ENCODE data around the gene SAMD4B.

Gene SAMD4B

GRCh38 chr19:39405958-39406655 is 63.9 kb downstream of the SAMD4B start:
- peak; percentile 77 for FAIRE-seq
- DNase-seq (ENCODE audit: extremely low spot score, insufficient read length, low read depth), result no peak

- DNase-seq (ENCODE audit: extremely low spot score, insufficient read length, low read depth) (no peak), FAIRE-seq (no peak)
These were observed 64.6 kb downstream of the SAMD4B start, which contains the start of gene ZFP36 for GRCh38 chr19:39406656-39407409. TSS of gene ZFP36 (plus strand) at chr19:39406847. CDS start at chr19:39406905, 58 bp downstream.

GRCh38 chr19:39407410-39407659 is 65.1 kb downstream of the SAMD4B start:
- DNase-seq (ENCODE audit: extremely low spot score, insufficient read length, low read depth) (no peak), FAIRE-seq (no peak)

GRCh38 chr19:39407660-39408391 is 65.6 kb downstream of the SAMD4B start:
- DNase-seq (ENCODE audit: extremely low spot score, insufficient read length, low read depth), result no peak

GRCh38 chr19:39408392-39409207 is 66.4 kb downstream of the SAMD4B start:
- DNase-seq (ENCODE audit: extremely low spot score, insufficient read length, low read depth) (no peak), FAIRE-seq (no peak)

More at GRCh38 chr19:39407660-39408391, 65.6 kb downstream of the SAMD4B start:
- FAIRE-seq, result no peak

GRCh38 chr19:39409208-39410016 is 67.2 kb downstream of the SAMD4B start:
- FAIRE-seq, result peak; percentile 60
- no peak for DNase-seq (ENCODE audit: extremely low spot score, insufficient read length, low read depth)

GRCh38 chr19:39410017-39410830 is 68.0 kb downstream of the SAMD4B start:
- no peak for DNase-seq (ENCODE audit: extremely low spot score, insufficient read length, low read depth)
- FAIRE-seq, result peak; percentile 87

- FAIRE-seq (no peak), DNase-seq (ENCODE audit: extremely low spot score, insufficient read length, low read depth) (no peak)
These were observed 68.5 kb downstream of the SAMD4B start for GRCh38 chr19:39410831-39411080.

- DNase-seq (ENCODE audit: extremely low spot score, insufficient read length, low read depth), result no peak
These were observed 69.0 kb downstream of the SAMD4B start for GRCh38 chr19:39411081-39411831.

GRCh38 chr19:39411832-39412099 is 69.5 kb downstream of the SAMD4B start:
- DNase-seq (ENCODE audit: extremely low spot score, insufficient read length, low read depth) (no peak), FAIRE-seq (no peak)

More at GRCh38 chr19:39411081-39411831, 69.0 kb downstream of the SAMD4B start:
- no peak for FAIRE-seq

- FAIRE-seq (peak; percentile 97), DNase-seq (ENCODE audit: extremely low spot score, insufficient read length, low read depth) (peak; percentile 96)
These were observed 70.1 kb downstream of the SAMD4B start, which contains the start of gene PLEKHG2 for GRCh38 chr19:39412100-39412866. TSS of gene PLEKHG2 (plus strand) at chr19:39412669. CDS start at chr19:39414087, 1,418 bp downstream.

GRCh38 chr19:39412867-39413271 is 70.6 kb downstream of the SAMD4B start:
- FAIRE-seq (no peak), DNase-seq (ENCODE audit: extremely low spot score, insufficient read length, low read depth) (no peak)

- no peak for DNase-seq (ENCODE audit: extremely low spot score, insufficient read length, low read depth)
- no peak for FAIRE-seq
These were observed 71.2 kb downstream of the SAMD4B start for GRCh38 chr19:39413272-39413910.

GRCh38 chr19:39413911-39414608 is 71.8 kb downstream of the SAMD4B start:
- FAIRE-seq (no peak), DNase-seq (ENCODE audit: extremely low spot score, insufficient read length, low read depth) (no peak)

GRCh38 chr19:39415111-39416046 is 73.2 kb downstream of the SAMD4B start:
- DNase-seq (ENCODE audit: extremely low spot score, insufficient read length, low read depth), result no peak
- no peak for FAIRE-seq

All from GM18507 (cell line).